Loucy (cell line): ENCODE measurements around the gene MITF.

ENCODE experiments used
- H2AFZ ChIP-seq: fragments of 200-600 bp; sonication (generic); 2 replicates; pipeline ENCODE4 v1.6.0; 2016; ENCODE audit warnings: antibody characterized with exemption, mild to moderate bottlenecking, low read length, moderate library complexity
- H3F3A ChIP-seq: fragments of 200-600 bp; 2 replicates; pipeline ENCODE4 v1.6.0; 2016; ENCODE audit warnings: antibody characterized with exemption, low read depth, mild to moderate bottlenecking
- H3K27me3 ChIP-seq: fragments of 200-600 bp; sonication (generic); 2 replicates; pipeline ENCODE4 v1.6.1; 2014; ENCODE audit warnings: low read length, mild to moderate bottlenecking; ENCODE audit not compliant: insufficient read depth, poor library complexity, severe bottlenecking
- H3K36me3 ChIP-seq: fragments of 200-600 bp; sonication (generic); 2 replicates; pipeline ENCODE4 v1.6.1; 2016; ENCODE audit warnings: low read length; ENCODE audit not compliant: insufficient read depth
- H3K4me1 ChIP-seq: fragments of 200-600 bp; sonication (generic); 2 replicates; pipeline ENCODE4 v1.5.1; 2014; ENCODE audit warnings: low read length, mild to moderate bottlenecking; ENCODE audit not compliant: insufficient read depth, poor library complexity, severe bottlenecking
- H3K4me2 ChIP-seq: fragments of 200-600 bp; sonication (generic); 2 replicates; pipeline ENCODE4 v1.6.0; 2014; ENCODE audit warnings: antibody characterized with exemption, low read length, low read depth, mild to moderate bottlenecking; ENCODE audit not compliant: poor library complexity, severe bottlenecking
- H3K4me3 ChIP-seq: fragments of 200-600 bp; sonication (generic); 2 replicates; pipeline ENCODE4 v1.5.1; 2014; ENCODE audit warnings: low read length, mild to moderate bottlenecking, mixed read lengths; ENCODE audit not compliant: poor library complexity, severe bottlenecking
- H3K79me2 ChIP-seq: fragments of 200-600 bp; sonication (generic); 2 replicates; pipeline ENCODE4 v1.6.1; 2014; ENCODE audit warnings: low read length; ENCODE audit not compliant: insufficient read depth
- H3K9ac ChIP-seq: fragments of 200-600 bp; sonication (generic); 2 replicates; pipeline ENCODE4 v1.6.0; 2014; ENCODE audit warnings: mild to moderate bottlenecking, low read depth, low read length, moderate library complexity; ENCODE audit not compliant: poor library complexity, severe bottlenecking
- H3K9me2 ChIP-seq: fragments of 200-600 bp; sonication (generic); replicated peaks from 2 replicates; pipeline ENCODE4 v1.6.1; 2016; ENCODE audit warnings: low read depth, low read length, mixed read lengths
- H3K9me3 ChIP-seq: fragments of 200-600 bp; sonication (generic); 2 replicates; pipeline ENCODE4 v1.6.1; 2014; ENCODE audit warnings: mild to moderate bottlenecking, antibody characterized with exemption, low read length, low read depth; ENCODE audit not compliant: insufficient read depth
- H4K20me1 ChIP-seq: fragments of 200-600 bp; sonication (generic); 2 replicates; pipeline ENCODE4 v1.6.0; 2014; ENCODE audit warnings: antibody characterized with exemption, low read length, mild to moderate bottlenecking; ENCODE audit not compliant: insufficient read depth, poor library complexity, severe bottlenecking
- EZH2phosphoT487 ChIP-seq: fragments of 200-600 bp; IDR thresholded peaks from 2 replicates; pipeline ENCODE4 v1.6.1; 2018; ENCODE audit warnings: antibody characterized with exemption, mild to moderate bottlenecking, moderate library complexity, borderline replicate concordance
- TF ChIP-seq, protein P1 (sequence below): fragments of 200-600 bp; sonication (generic); conservative IDR thresholded peaks from 2 replicates; pipeline ENCODE4 v1.5.1; 2014; ENCODE audit warnings: mild to moderate bottlenecking, antibody characterized with exemption, low read length

MITF gene

DNA sequence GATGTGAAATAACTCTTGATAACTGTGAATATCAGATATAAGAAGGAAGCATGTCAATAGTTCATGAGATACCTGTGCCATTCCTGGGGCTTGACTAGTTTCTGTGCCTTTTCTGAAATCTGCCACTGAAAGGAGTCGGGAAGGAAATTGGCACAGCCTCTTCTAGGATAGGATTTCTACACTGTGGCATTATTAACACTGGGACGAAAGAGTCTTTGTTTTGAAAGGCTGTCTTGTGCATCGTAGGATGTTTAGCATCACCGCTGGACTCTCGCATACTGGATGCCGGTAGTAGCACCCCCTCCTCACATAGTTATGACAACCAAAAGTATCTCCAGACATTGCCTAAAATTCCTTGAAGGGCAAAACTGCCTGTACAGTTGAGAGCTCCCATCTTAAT, 182.4 kb downstream of the MITF start:
- no peaks in the 10 kb centered on the region for H3K4me1 ChIP-seq
- no peaks in the 10 kb centered on the region for H4K20me1 ChIP-seq
- no peak overlapping the region for H3K4me2 ChIP-seq
- no peaks in the 10 kb centered on the region for H3K9me2 ChIP-seq
- H3K79me2 ChIP-seq, result no peaks in the 10 kb centered on the region
- H3K9ac ChIP-seq, result no peak overlapping the region
- no peak overlapping the region for H3K4me3 ChIP-seq
- H3F3A ChIP-seq, result no peaks in the 10 kb centered on the region
- H3K36me3 ChIP-seq, result no peaks in the 10 kb centered on the region
- no peaks in the 10 kb centered on the region for H3K9me3 ChIP-seq
- no peak for TF ChIP-seq EZH2phosphoT487
- TF ChIP-seq, protein P1, sequence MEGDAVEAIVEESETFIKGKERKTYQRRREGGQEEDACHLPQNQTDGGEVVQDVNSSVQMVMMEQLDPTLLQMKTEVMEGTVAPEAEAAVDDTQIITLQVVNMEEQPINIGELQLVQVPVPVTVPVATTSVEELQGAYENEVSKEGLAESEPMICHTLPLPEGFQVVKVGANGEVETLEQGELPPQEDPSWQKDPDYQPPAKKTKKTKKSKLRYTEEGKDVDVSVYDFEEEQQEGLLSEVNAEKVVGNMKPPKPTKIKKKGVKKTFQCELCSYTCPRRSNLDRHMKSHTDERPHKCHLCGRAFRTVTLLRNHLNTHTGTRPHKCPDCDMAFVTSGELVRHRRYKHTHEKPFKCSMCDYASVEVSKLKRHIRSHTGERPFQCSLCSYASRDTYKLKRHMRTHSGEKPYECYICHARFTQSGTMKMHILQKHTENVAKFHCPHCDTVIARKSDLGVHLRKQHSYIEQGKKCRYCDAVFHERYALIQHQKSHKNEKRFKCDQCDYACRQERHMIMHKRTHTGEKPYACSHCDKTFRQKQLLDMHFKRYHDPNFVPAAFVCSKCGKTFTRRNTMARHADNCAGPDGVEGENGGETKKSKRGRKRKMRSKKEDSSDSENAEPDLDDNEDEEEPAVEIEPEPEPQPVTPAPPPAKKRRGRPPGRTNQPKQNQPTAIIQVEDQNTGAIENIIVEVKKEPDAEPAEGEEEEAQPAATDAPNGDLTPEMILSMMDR, result no peak
- H2AFZ ChIP-seq, result no peak overlapping the region
- no peaks in the 10 kb centered on the region for H3K27me3 ChIP-seq

GRCh38 chr3:69922521-69923000, 183.3 kb downstream of the MITF start:
- Histone ChIP-seq H3K27me3 (no peaks in the 10 kb centered on the region), H3K9ac (no peak overlapping the region), H3F3A (no peaks in the 10 kb centered on the region), H3K4me3 (no peak overlapping the region), H3K4me2 (no peak overlapping the region), H3K4me1 (no peaks in the 10 kb centered on the region), H3K9me2 (no peaks in the 10 kb centered on the region), H3K36me3 (no peaks in the 10 kb centered on the region), H3K9me3 (no peaks in the 10 kb centered on the region), H3K79me2 (no peaks in the 10 kb centered on the region), H4K20me1 (no peaks in the 10 kb centered on the region), H2AFZ (no peak overlapping the region)
- TF ChIP-seq EZH2phosphoT487, result no peak
- TF ChIP-seq, protein P1, result no peak

GRCh38 chr3:69925506-69925905, 186.2 kb downstream of the MITF start:
- no peaks in the 10 kb centered on the region for H3K27me3 ChIP-seq
- H3K9ac ChIP-seq, result no peak overlapping the region
- H3K4me2 ChIP-seq, result no peak overlapping the region
- H4K20me1 ChIP-seq, result no peaks in the 10 kb centered on the region
- H3F3A ChIP-seq, result no peaks in the 10 kb centered on the region
- no peaks in the 10 kb centered on the region for H3K4me1 ChIP-seq
- TF ChIP-seq, protein P1, result no peak
- TF ChIP-seq EZH2phosphoT487, result no peak
- no peaks in the 10 kb centered on the region for H3K9me3 ChIP-seq
- no peaks in the 10 kb centered on the region for H3K9me2 ChIP-seq
- H3K36me3 ChIP-seq, result no peaks in the 10 kb centered on the region
- no peak overlapping the region for H3K4me3 ChIP-seq
- H2AFZ ChIP-seq, result no peak overlapping the region
- H3K79me2 ChIP-seq, result no peaks in the 10 kb centered on the region
